Amniotic epithelial cell (primary cell): ENCODE measurements around the gene QRFP.

Source experiments
- DNase-seq: peaks from one replicate; pipeline ENCODE4 v3.0.0-alpha.2; 2010; ENCODE audit warnings: low read depth

QRFP gene

GRCh38 chr9:130890870-130891687, 5.5 kb downstream of the QRFP start:
- no peak for DNase-seq

- DNase-seq, result no peak
These were observed 6.5 kb downstream of the QRFP start for GRCh38 chr9:130890124-130890523.

GRCh38 chr9:130888146-130888885, 8.3 kb downstream of the QRFP start:
- no peak for DNase-seq

- DNase-seq, result no peak
These were observed 9.0 kb downstream of the QRFP start for GRCh38 chr9:130887494-130888144.

GRCh38 chr9:130886981-130887380, 9.6 kb downstream of the QRFP start:
- DNase-seq, result no peak

- DNase-seq, result no peak
These were observed 10.9 kb downstream of the QRFP start for GRCh38 chr9:130885484-130886375.

- no peak for DNase-seq
These were observed 11.8 kb downstream of the QRFP start for GRCh38 chr9:130884542-130885483.

GRCh38 chr9:130884111-130884531, 12.5 kb downstream of the QRFP start:
- no peak for DNase-seq

GRCh38 chr9:130883479-130883878, 13.1 kb downstream of the QRFP start:
- DNase-seq, result no peak

- DNase-seq, result no peak
These were observed 13.9 kb downstream of the QRFP start for GRCh38 chr9:130882696-130883225.

GRCh38 chr9:130881516-130881915, 15.1 kb downstream of the QRFP start:
- DNase-seq, result no peak

GRCh38 chr9:130880599-130881220, 15.9 kb downstream of the QRFP start:
- DNase-seq, result no peak

GRCh38 chr9:130879863-130880411, 16.7 kb downstream of the QRFP start:
- no peak for DNase-seq

GRCh38 chr9:130878295-130878694, 18.3 kb downstream of the QRFP start:
- no peak for DNase-seq

- DNase-seq, result no peak
These were observed 19.3 kb downstream of the QRFP start for GRCh38 chr9:130877300-130877699.

- no peak for DNase-seq
These were observed 21.8 kb downstream of the QRFP start for GRCh38 chr9:130874783-130875182.

GRCh38 chr9:130873966-130874365, 22.6 kb downstream of the QRFP start:
- no peak for DNase-seq

- DNase-seq, result no peak
These were observed 23.6 kb downstream of the QRFP start for GRCh38 chr9:130872912-130873503.

- DNase-seq, result no peak
These were observed 24.1 kb downstream of the QRFP start for GRCh38 chr9:130872508-130872907.
